ENCODE measurements around the gene MGST2.

The MGST2 gene

DNA sequence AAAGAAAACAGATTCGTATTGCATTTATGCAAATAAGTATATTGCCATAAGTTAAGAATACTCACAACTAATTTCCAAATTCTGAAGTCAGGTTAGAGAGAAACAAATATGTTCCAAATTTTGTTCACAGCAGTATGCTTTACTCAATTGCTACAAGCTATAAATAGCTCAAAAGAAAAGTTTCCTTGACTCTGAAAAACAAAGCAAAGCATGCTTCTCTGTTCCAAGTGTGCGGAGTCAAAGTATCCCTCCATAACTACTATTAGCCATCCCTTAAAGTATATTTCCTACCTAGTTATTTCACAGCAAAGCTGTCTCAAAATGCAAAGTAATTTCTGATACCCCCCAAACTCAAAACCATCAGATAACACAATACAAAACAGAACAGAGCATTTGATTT, 47.3 kb downstream of the MGST2 start:
- DNase-seq (ENCODE audit: insufficient read length, low spot score), result no peak
- FAIRE-seq, result no peak
- no peak for TF ChIP-seq POU2F2 (IDR thresholded peaks at IDR 0.05; ENCODE audit: low read depth, low read length)
- TF ChIP-seq TAF1 (IDR thresholded peaks at IDR 0.05; ENCODE audit: low read depth, low read length), result no peak
- no peak for TF ChIP-seq PAX5 (IDR thresholded peaks at IDR 0.05; ENCODE audit: insufficient read depth, low read length, severe bottlenecking)
- TF ChIP-seq POLR2A (IDR thresholded peaks at IDR 0.05; ENCODE audit: low read depth, low read length), result no peak

- FAIRE-seq (no peak), DNase-seq (ENCODE audit: insufficient read length, low spot score) (no peak)
- no peak for TF ChIP-seq PAX5 (IDR thresholded peaks at IDR 0.05; ENCODE audit: insufficient read depth, low read length, severe bottlenecking)
- no peak for TF ChIP-seq POLR2AphosphoS5 (IDR thresholded peaks at IDR 0.05; ENCODE audit: low read depth, low read length)
- TF ChIP-seq TAF1 (IDR thresholded peaks at IDR 0.05; ENCODE audit: low read depth, low read length), result no peak
- no peak for TF ChIP-seq POLR2A (IDR thresholded peaks at IDR 0.05; ENCODE audit: low read depth, low read length)
- no peak for TF ChIP-seq SPI1 (IDR thresholded peaks at IDR 0.05; ENCODE audit: low read depth, low read length)
- TF ChIP-seq POU2F2 (IDR thresholded peaks at IDR 0.05; ENCODE audit: low read depth, low read length), result no peak
Observed at GRCh38 chr4:139715746-139716391, 50.2 kb downstream of the MGST2 start.

- DNase-seq (ENCODE audit: insufficient read length, low spot score) (no peak), FAIRE-seq (no peak)
- TF ChIP-seq SPI1 (IDR thresholded peaks at IDR 0.05; ENCODE audit: low read depth, low read length) (no peak), PAX5 (IDR thresholded peaks at IDR 0.05; ENCODE audit: insufficient read depth, low read length, severe bottlenecking) (no peak), TAF1 (IDR thresholded peaks at IDR 0.05; ENCODE audit: low read depth, low read length) (no peak), POLR2A (IDR thresholded peaks at IDR 0.05; ENCODE audit: low read depth, low read length) (no peak), POU2F2 (IDR thresholded peaks at IDR 0.05; ENCODE audit: low read depth, low read length) (no peak), POLR2AphosphoS5 (IDR thresholded peaks at IDR 0.05; ENCODE audit: low read depth, low read length) (no peak)
Observed at GRCh38 chr4:139718358-139718757, 52.7 kb downstream of the MGST2 start.

GRCh38 chr4:139718833-139719232, 53.2 kb downstream of the MGST2 start:
- TF ChIP-seq POLR2AphosphoS5 (IDR thresholded peaks at IDR 0.05; ENCODE audit: low read depth, low read length) (no peak), TAF1 (IDR thresholded peaks at IDR 0.05; ENCODE audit: low read depth, low read length) (no peak), SPI1 (IDR thresholded peaks at IDR 0.05; ENCODE audit: low read depth, low read length) (no peak), PAX5 (IDR thresholded peaks at IDR 0.05; ENCODE audit: insufficient read depth, low read length, severe bottlenecking) (no peak), POLR2A (IDR thresholded peaks at IDR 0.05; ENCODE audit: low read depth, low read length) (no peak), POU2F2 (IDR thresholded peaks at IDR 0.05; ENCODE audit: low read depth, low read length) (no peak)
- no peak for FAIRE-seq

DNA sequence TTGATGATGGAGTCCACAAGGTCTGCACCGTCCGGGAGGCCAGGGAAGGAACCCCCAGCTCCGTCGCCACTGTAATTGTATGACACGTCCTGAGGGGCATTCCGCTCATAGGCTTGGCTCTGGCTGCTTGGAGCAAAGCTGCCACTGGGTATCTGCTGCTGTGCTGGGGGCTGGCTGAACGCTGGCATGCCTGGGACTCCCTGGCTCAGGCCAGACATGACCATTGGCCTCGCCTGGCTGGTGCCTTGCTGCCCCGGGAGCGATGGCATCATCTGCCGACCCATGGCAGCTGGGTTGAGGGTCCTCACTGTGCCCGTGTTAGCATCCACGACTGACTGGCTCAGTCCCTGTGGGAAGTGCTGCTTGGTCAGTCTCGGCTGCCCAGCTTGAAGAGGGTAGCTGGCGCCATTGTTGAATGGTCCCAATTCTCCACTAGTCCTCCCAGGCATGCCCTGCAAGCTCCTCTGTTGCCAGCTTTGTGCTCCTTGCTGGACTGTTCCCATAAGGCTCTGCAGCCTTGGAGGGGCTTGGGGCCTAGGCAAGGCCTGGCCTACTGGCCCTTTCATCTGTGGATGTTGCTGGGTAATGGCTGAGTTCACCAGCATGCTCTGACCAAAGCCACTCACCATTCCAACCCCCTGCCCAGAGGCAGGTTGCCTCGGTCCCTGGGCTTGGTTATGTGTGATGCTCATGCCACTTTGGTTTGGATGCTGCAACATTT, 53.9 kb downstream of the MGST2 start:
- no peak for DNase-seq (ENCODE audit: insufficient read length, low spot score)
- FAIRE-seq, result no peak
- TF ChIP-seq PAX5 (IDR thresholded peaks at IDR 0.05; ENCODE audit: insufficient read depth, low read length, severe bottlenecking) (no peak), TAF1 (IDR thresholded peaks at IDR 0.05; ENCODE audit: low read depth, low read length) (no peak), POLR2A (IDR thresholded peaks at IDR 0.05; ENCODE audit: low read depth, low read length) (no peak)

More at GRCh38 chr4:139718833-139719232, 53.2 kb downstream of the MGST2 start:
- no peak for DNase-seq (ENCODE audit: insufficient read length, low spot score)

GRCh38 chr4:139720806-139721205, 55.2 kb downstream of the MGST2 start:
- DNase-seq (ENCODE audit: insufficient read length, low spot score) (no peak), FAIRE-seq (no peak)
- TF ChIP-seq POU2F2 (IDR thresholded peaks at IDR 0.05; ENCODE audit: low read depth, low read length) (no peak), SPI1 (IDR thresholded peaks at IDR 0.05; ENCODE audit: low read depth, low read length) (no peak), POLR2A (IDR thresholded peaks at IDR 0.05; ENCODE audit: low read depth, low read length) (no peak), POLR2AphosphoS5 (IDR thresholded peaks at IDR 0.05; ENCODE audit: low read depth, low read length) (no peak), TAF1 (IDR thresholded peaks at IDR 0.05; ENCODE audit: low read depth, low read length) (no peak), PAX5 (IDR thresholded peaks at IDR 0.05; ENCODE audit: insufficient read depth, low read length, severe bottlenecking) (no peak)

GRCh38 chr4:139721789-139722188, 56.2 kb downstream of the MGST2 start:
- DNase-seq (ENCODE audit: insufficient read length, low spot score) (no peak), FAIRE-seq (no peak)
- TF ChIP-seq SPI1 (IDR thresholded peaks at IDR 0.05; ENCODE audit: low read depth, low read length), result no peak
- no peak for TF ChIP-seq PAX5 (IDR thresholded peaks at IDR 0.05; ENCODE audit: insufficient read depth, low read length, severe bottlenecking)
- TF ChIP-seq POLR2AphosphoS5 (IDR thresholded peaks at IDR 0.05; ENCODE audit: low read depth, low read length), result no peak
- TF ChIP-seq POLR2A (IDR thresholded peaks at IDR 0.05; ENCODE audit: low read depth, low read length), result no peak
- TF ChIP-seq POU2F2 (IDR thresholded peaks at IDR 0.05; ENCODE audit: low read depth, low read length), result no peak
- TF ChIP-seq TAF1 (IDR thresholded peaks at IDR 0.05; ENCODE audit: low read depth, low read length), result no peak

DNA sequence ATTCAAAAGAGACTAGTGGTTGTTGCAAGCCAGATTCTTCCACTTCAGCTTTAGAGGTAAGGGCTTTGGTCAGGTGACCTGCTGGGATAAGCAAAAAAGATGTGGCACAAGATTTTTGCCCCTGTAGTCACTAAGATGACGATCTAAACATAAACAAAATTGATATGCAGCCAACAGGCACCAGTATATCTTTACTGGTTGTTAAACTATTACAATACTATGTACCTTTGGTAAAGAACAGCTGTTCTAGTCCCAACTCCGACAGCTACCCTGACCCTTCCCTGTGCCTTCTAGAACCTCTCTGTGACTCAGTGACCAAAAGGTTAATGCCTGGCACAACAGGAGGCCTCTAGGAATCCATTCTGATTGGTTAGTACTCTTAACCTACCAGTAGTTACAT, 59.6 kb downstream of the MGST2 start:
- no peak for TF ChIP-seq PAX5 (IDR thresholded peaks at IDR 0.05; ENCODE audit: insufficient read depth, low read length, severe bottlenecking)
- TF ChIP-seq SPI1 (IDR thresholded peaks at IDR 0.05; ENCODE audit: low read depth, low read length), result no peak
- TF ChIP-seq POU2F2 (IDR thresholded peaks at IDR 0.05; ENCODE audit: low read depth, low read length), result no peak
- TF ChIP-seq POLR2AphosphoS5 (IDR thresholded peaks at IDR 0.05; ENCODE audit: low read depth, low read length), result no peak
- no peak for TF ChIP-seq TAF1 (IDR thresholded peaks at IDR 0.05; ENCODE audit: low read depth, low read length)
- no peak for TF ChIP-seq POLR2A (IDR thresholded peaks at IDR 0.05; ENCODE audit: low read depth, low read length)
- DNase-seq (ENCODE audit: insufficient read length, low spot score), result no peak
- no peak for FAIRE-seq

- FAIRE-seq, result no peak
- TF ChIP-seq POLR2A (IDR thresholded peaks at IDR 0.05; ENCODE audit: low read depth, low read length) (no peak), POLR2AphosphoS5 (IDR thresholded peaks at IDR 0.05; ENCODE audit: low read depth, low read length) (no peak), TAF1 (IDR thresholded peaks at IDR 0.05; ENCODE audit: low read depth, low read length) (no peak), PAX5 (IDR thresholded peaks at IDR 0.05; ENCODE audit: insufficient read depth, low read length, severe bottlenecking) (no peak), POU2F2 (IDR thresholded peaks at IDR 0.05; ENCODE audit: low read depth, low read length) (no peak), SPI1 (IDR thresholded peaks at IDR 0.05; ENCODE audit: low read depth, low read length) (no peak)
- DNase-seq (ENCODE audit: insufficient read length, low spot score), result no peak
Observed at GRCh38 chr4:139726615-139727014, 61.0 kb downstream of the MGST2 start.
